Mesenteric fat pad (tissue), 1 donor: Measurements from ENCODE around the gene TMEM115. TPM values are rescaled to one million over a fixed set of nuclear protein-coding genes. Genes with fewer than 3 reads are reported as not detected.
A peak's percentile ranks its signal among the peaks of the same experiment; 100 is the strongest.

Experiments
- DNase-seq: peaks from one replicate; pipeline ENCODE4 v3.0.0-alpha.2; 2020; ENCODE audit warnings: low spot score
- long read RNA-seq: library from polyadenylated mRNA; unstranded; transcript quantifications from one replicate; pipeline ENCODE4 v2.0.0, GENCODE V29; 2020
- total RNA-seq: library from RNA; stranded (reverse); fragmentation: NEBNext Ultra II Directional; extraction: Animal tissue kit (Norgen Biotek cat#: 25700); gene quantifications from one replicate; pipeline ENCODE4 v1.2.1, GENCODE V29; 2021
- donor health status: DM: yes; HTN: yes; CAD: no.

The TMEM115 gene
- 45.6 TPM for total RNA-seq
- long read RNA-seq, transcript TMEM115-201 (2 exons, 2,197 nt), result major isoform, 323 of 327 reads
- long read RNA-seq, partial matches to known transcripts, result 0 of 327 reads
- long read RNA-seq, other reads (novel, unspliced or antisense), result 4 of 327 reads

GRCh38 chr3:50358911-50359759 is at the start of gene TMEM115:
TMEM115 (minus strand) TSS chr3:50359521; CDS start chr3:50359063, 458 bp downstream.
- peak; percentile 97 for DNase-seq

GRCh38 chr3:50408443-50408944 is 49.2 kb upstream of the TMEM115 start:
- DNase-seq, result no peak

- DNase-seq, result no peak
Measured at GRCh38 chr3:50406487-50406886, 47.2 kb upstream of the TMEM115 start.

- DNase-seq, result no peak
Measured at GRCh38 chr3:50405249-50405648, 45.9 kb upstream of the TMEM115 start.

GRCh38 chr3:50401978-50402595 is 42.8 kb upstream of the TMEM115 start:
- no peak for DNase-seq

GRCh38 chr3:50396502-50396901 is 37.2 kb upstream of the TMEM115 start:
- DNase-seq, result no peak

- no peak for DNase-seq
Measured at GRCh38 chr3:50395070-50395860, 35.9 kb upstream of the TMEM115 start.

GRCh38 chr3:50393061-50393460 is 33.7 kb upstream of the TMEM115 start:
- DNase-seq, result no peak

GRCh38 chr3:50392101-50392715 is 32.9 kb upstream of the TMEM115 start:
- no peak for DNase-seq

GRCh38 chr3:50390508-50391224 is 31.3 kb upstream of the TMEM115 start:
- DNase-seq, result peak; percentile 91

GRCh38 chr3:50389414-50389767 is 30.1 kb upstream of the TMEM115 start:
- DNase-seq, result no peak

GRCh38 chr3:50388720-50389413 is 29.5 kb upstream of the TMEM115 start:
- DNase-seq, result no peak

- DNase-seq, result no peak
Measured at GRCh38 chr3:50388016-50388719, 28.8 kb upstream of the TMEM115 start.

- no peak for DNase-seq
Measured at GRCh38 chr3:50385754-50386153, 26.4 kb upstream of the TMEM115 start.

GRCh38 chr3:50383750-50384149 is 24.4 kb upstream of the TMEM115 start:
- DNase-seq, result no peak

- no peak for DNase-seq
Measured at GRCh38 chr3:50382722-50383121, 23.4 kb upstream of the TMEM115 start.

- DNase-seq, result no peak
Measured at GRCh38 chr3:50381383-50381782, 22.1 kb upstream of the TMEM115 start.

- DNase-seq, result no peak
Measured at GRCh38 chr3:50380405-50381085, 21.2 kb upstream of the TMEM115 start.

GRCh38 chr3:50378757-50379156 is 19.4 kb upstream of the TMEM115 start:
- DNase-seq, result no peak
